Lung (tissue), 12 donors: ENCODE measurements around the gene RBM38. TPM values are rescaled to one million over a fixed set of nuclear protein-coding genes. Genes with fewer than 3 reads are reported as not detected.

Source experiments
- ATAC-seq: fragments of 200-7000 bp; cut with Tn5 transposase; one replicate; pipeline ENCODE4 v1.9.1; 2020; ENCODE audit warnings: moderate number of reproducible peaks; ENCODE audit not compliant: insufficient read depth, low FRiP score
- DNase-seq, 3 donors: peaks; one replicate each; pipeline ENCODE4 v3.0.0-alpha.2; 2013 to 2017
- H3K27ac ChIP-seq, 2 donors: one replicate each; pipeline ENCODE4 v1.5.1; 2013; ENCODE audit warnings: mild to moderate bottlenecking in 2 of 2, moderate library complexity in 2 of 2, control low read depth in 1 of 2, inconsistent platforms in 1 of 2, low read depth in 1 of 2, low read length in 1 of 2
- H3K27me3 ChIP-seq, 3 donors: one replicate each; pipeline ENCODE4 v1.5.1; 2013; ENCODE audit warnings: low read length in 2 of 3; ENCODE audit not compliant: control insufficient read depth in 3 of 3, insufficient read depth in 3 of 3
- H3K36me3 ChIP-seq, 4 donors: one replicate each; pipeline ENCODE4 v1.5.1; 2013; ENCODE audit warnings: low read length in 4 of 4, mild to moderate bottlenecking in 1 of 4, moderate library complexity in 1 of 4; ENCODE audit not compliant: control insufficient read depth in 4 of 4, insufficient read depth in 4 of 4
- H3K4me1 ChIP-seq, 5 donors: one replicate each; pipeline ENCODE4 v1.5.1; 2013; ENCODE audit warnings: low read length in 5 of 5, mild to moderate bottlenecking in 2 of 5, moderate library complexity in 1 of 5; ENCODE audit not compliant: control insufficient read depth in 5 of 5, insufficient read depth in 5 of 5
- H3K4me3 ChIP-seq: one replicate; pipeline ENCODE4 v1.5.1; 2013; ENCODE audit warnings: mild to moderate bottlenecking, control low read depth, moderate library complexity
- H3K9ac ChIP-seq, 2 donors: one replicate each; pipeline ENCODE4 v1.5.1; 2013; ENCODE audit warnings: low read length in 2 of 2, control low read depth in 1 of 2; ENCODE audit not compliant: insufficient read depth in 1 of 2
- H3K9me3 ChIP-seq, 4 donors: one replicate each; pipeline ENCODE4 v1.5.1; 2013; ENCODE audit warnings: low read length in 3 of 4, mild to moderate bottlenecking in 1 of 4, moderate library complexity in 1 of 4; ENCODE audit not compliant: control insufficient read depth in 4 of 4, insufficient read depth in 3 of 4
- WGBS, 2 donors: extraction: QIAGEN DNeasy Blood & Tissue Kit; methylation state at CpG; one replicate each; pipeline ENCODE4 v1.1.7; 2013; 5-methylcytosine and 5-hydroxymethylcytosine counted together
- polyA plus RNA-seq, 2 donors: library from polyadenylated mRNA; stranded (reverse); fragments of 200-250 nt; gene quantifications; one replicate each; pipeline ENCODE4 v1.2.1, GENCODE V29; 2013
- total RNA-seq, 2 donors: library from RNA; depleted of rRNA in 1 of 2; stranded (reverse); fragments of >200 nt in 1 of 2; gene quantifications; one replicate each; pipeline ENCODE4 v1.2.1, GENCODE V29; 2014 to 2021
- TF ChIP-seq, protein P1 (sequence below): IDR thresholded peaks from 2 replicates; pipeline ENCODE4 v1.5.1; 2012; ENCODE audit warnings: mild to moderate bottlenecking; ENCODE audit errors: control extremely low read depth, extremely low read depth
- donor health status: control.
- donor health status: control.
- donor health status: Bipolar disorder and iron deficiency.
- donor health status: healthy.
- donor health status: DM: yes; HTN: yes; CAD: no.

The RBM38 gene
- total and polyA plus RNA-seq, 4 donors = 23.1 to 38.6 (median 30.9) TPM

DNA sequence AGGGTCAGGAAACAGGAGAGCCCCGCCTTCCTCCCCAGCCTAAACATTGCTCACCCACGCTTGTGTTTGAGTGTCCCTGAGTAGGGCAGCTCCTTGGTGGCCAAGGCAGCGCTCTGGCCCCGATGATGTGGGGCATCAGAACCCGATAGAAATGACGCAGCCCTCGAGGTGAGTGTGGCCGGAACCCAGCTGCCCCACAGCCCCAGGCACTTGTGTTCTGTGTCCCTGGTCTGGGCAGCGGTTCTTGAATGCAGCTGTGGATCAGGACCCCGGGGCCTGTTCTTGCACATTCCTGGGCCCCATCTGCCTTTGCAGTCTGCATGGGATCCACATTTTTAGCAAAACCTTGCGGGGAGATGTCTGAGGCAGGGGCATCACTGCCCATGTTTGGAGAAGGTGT is 12.8 kb downstream of the RBM38 start:
- H3K27ac ChIP-seq = no peak overlapping the region
- H3K9ac ChIP-seq = no peak overlapping the region
- WGBS, 2 donors = 91 to 92% methylated on average over 11 of the region's 11 CpGs
- TF ChIP-seq, protein P1, sequence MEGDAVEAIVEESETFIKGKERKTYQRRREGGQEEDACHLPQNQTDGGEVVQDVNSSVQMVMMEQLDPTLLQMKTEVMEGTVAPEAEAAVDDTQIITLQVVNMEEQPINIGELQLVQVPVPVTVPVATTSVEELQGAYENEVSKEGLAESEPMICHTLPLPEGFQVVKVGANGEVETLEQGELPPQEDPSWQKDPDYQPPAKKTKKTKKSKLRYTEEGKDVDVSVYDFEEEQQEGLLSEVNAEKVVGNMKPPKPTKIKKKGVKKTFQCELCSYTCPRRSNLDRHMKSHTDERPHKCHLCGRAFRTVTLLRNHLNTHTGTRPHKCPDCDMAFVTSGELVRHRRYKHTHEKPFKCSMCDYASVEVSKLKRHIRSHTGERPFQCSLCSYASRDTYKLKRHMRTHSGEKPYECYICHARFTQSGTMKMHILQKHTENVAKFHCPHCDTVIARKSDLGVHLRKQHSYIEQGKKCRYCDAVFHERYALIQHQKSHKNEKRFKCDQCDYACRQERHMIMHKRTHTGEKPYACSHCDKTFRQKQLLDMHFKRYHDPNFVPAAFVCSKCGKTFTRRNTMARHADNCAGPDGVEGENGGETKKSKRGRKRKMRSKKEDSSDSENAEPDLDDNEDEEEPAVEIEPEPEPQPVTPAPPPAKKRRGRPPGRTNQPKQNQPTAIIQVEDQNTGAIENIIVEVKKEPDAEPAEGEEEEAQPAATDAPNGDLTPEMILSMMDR = no peak
- ATAC-seq (no peak), DNase-seq (no peak)
- peaks cover 0 to 5% (median 0%) of the 10 kb centered on the region in 4 donors for H3K9me3 ChIP-seq
- H3K36me3 ChIP-seq = peaks cover 0 to 59% (median 10%) of the 10 kb centered on the region in 4 donors
- peaks cover 0 to 9% (median 0%) of the 10 kb centered on the region in 5 donors for H3K4me1 ChIP-seq
- no peaks in the 10 kb centered on the region for H3K27me3 ChIP-seq
- no peak overlapping the region for H3K4me3 ChIP-seq

DNA sequence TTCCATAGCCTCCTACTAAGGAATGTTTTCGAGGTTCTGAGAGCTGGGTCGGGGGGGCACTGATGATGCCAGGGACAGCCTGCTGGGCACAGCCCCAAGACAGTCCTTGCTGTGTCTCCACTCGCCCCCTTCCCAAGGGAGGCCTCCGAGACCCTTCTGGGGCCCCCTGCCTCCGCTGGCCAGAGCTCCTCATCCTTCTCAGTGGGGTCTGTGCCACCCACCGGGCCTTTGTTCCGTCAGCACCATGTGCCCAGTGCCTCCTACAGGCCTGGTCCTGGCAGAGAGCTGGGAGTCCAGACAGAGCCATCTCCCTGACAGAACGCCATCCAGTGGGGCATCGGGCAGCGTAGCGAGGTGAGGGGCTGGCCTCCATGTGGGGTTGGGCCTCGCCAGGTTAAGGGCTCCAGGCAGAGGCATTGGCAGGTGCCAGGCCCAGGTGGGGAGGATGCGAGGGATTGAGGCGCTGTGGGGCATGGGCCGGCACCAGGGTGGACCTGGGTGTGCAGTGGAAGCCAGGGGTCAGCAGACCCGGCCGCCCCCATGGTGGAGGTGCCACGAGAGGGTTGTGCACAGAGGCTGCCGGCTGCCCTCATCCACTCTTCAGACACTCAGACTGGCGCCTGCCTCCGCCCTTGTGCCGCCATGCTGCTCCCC is 13.3 kb downstream of the RBM38 start:
- H3K4me3 ChIP-seq = no peak overlapping the region
- peaks cover 0 to 5% (median 0%) of the 10 kb centered on the region in 4 donors for H3K9me3 ChIP-seq
- DNase-seq = no peak
- peaks cover 0 to 62% (median 10%) of the 10 kb centered on the region in 4 donors for H3K36me3 ChIP-seq
- no peak overlapping the region for H3K9ac ChIP-seq
- TF ChIP-seq, protein P1 = no peak
- 96 to 97% methylated on average over 22 of the region's 22 CpGs for WGBS, 2 donors
- no peak for ATAC-seq
- peaks cover 0 to 4% (median 0%) of the 10 kb centered on the region in 5 donors for H3K4me1 ChIP-seq
- H3K27ac ChIP-seq = no peak overlapping the region
- no peaks in the 10 kb centered on the region for H3K27me3 ChIP-seq

DNA sequence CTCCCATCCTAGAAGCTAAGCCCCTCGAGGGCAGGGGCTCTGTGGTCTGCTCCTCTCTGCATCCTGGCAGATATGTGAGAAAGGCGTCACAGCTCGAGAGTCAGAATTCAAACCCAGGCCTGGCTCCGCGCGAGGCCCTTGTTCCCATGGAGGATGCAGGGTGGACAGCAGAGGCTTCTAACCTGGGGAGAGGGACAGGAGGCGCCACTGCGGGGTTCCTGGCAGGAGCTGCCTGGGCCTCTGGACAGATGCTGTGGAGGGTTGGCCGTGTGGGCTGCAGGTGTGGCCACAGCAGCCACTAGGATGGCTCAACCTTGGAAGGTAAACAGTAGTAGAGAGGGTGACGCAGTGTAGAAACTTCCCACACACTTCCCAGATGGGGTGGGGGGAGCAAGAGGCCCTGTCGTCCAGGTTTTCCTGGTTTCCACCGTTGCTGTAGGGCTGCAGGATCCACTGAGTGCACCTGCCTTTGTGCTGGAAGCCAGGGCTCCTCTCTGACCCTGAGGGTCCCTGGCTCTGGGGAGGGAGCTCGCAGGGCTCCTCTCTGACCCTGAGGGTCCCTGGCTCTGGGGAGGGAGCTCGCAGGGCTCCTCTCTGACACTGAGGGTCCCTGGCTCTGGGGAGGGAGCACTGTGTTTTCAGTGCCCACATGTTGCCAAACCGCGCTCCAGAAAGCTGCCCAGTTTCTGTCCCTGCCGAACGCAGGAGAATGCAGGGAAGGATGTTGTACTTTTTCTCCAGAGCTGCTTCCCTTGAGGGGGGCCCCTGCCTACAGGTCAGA is 14.2 kb downstream of the RBM38 start:
- Histone ChIP-seq H3K27ac (no peak overlapping the region), H3K36me3 (peaks cover 0 to 62% (median 10%) of the 10 kb centered on the region in 4 donors), H3K4me1 (peaks cover 0 to 5% (median 0%) of the 10 kb centered on the region in 5 donors), H3K9me3 (peaks cover 0 to 5% (median 0%) of the 10 kb centered on the region in 4 donors), H3K4me3 (no peak overlapping the region), H3K9ac (no peak overlapping the region), H3K27me3 (no peaks in the 10 kb centered on the region)
- ATAC-seq = no peak
- no peak for DNase-seq
- WGBS, 2 donors = 90 to 91% methylated on average over 18 of the region's 18 CpGs
- TF ChIP-seq, protein P1 = no peak
